ENCODE measurements around the gene ITPR3. TPM values are rescaled to one million over a fixed set of nuclear protein-coding genes. Genes with fewer than 3 reads are reported as not detected.
"Not testable (repeated sequence)": the region's sequence is repeated elsewhere in the genome, so short reads cannot be mapped to it uniquely, and the experiment has no call there.

The ITPR3 gene
- total RNA-seq, 2 donors from 2014 or later, result 57.0 to 59.7 TPM

- ATAC-seq (replicated peaks), result no peak
- Mint-ChIP-seq H3K4me3 (peak overlapping the region; percentile 81), H3K27me3 (no peaks in the 10 kb centered on the region), H3K36me3 (ENCODE audit: low read depth) (no peaks in the 10 kb centered on the region), H3K9me3 (no peaks in the 10 kb centered on the region), H3K4me1 (peaks cover 12% of the 10 kb centered on the region), H3K27ac (peak overlapping the region; percentile 90)
Measured at GRCh38 chr6:33586108-33586640, 34.9 kb upstream of the ITPR3 start.

GRCh38 chr6:33587529-33587928, 33.6 kb upstream of the ITPR3 start:
- Mint-ChIP-seq H3K4me3 (no peak overlapping the region), H3K36me3 (ENCODE audit: low read depth) (no peaks in the 10 kb centered on the region), H3K27me3 (no peaks in the 10 kb centered on the region), H3K4me1 (peaks cover 15% of the 10 kb centered on the region), H3K27ac (no peak overlapping the region), H3K9me3 (no peaks in the 10 kb centered on the region)
- no peak for ATAC-seq (replicated peaks)

- Mint-ChIP-seq H3K36me3 (ENCODE audit: low read depth) (no peaks in the 10 kb centered on the region), H3K4me1 (peaks cover 15% of the 10 kb centered on the region), H3K9me3 (no peaks in the 10 kb centered on the region), H3K4me3 (no peak overlapping the region), H3K27ac (no peak overlapping the region), H3K27me3 (no peaks in the 10 kb centered on the region)
- ATAC-seq (replicated peaks), result no peak
Measured at GRCh38 chr6:33588894-33589293, 32.2 kb upstream of the ITPR3 start.

GRCh38 chr6:33589392-33589730, 31.8 kb upstream of the ITPR3 start:
- no peak for ATAC-seq (replicated peaks)
- peak overlapping the region; percentile 76 for H3K27ac Mint-ChIP-seq
- no peaks in the 10 kb centered on the region for H3K27me3 Mint-ChIP-seq
- no peaks in the 10 kb centered on the region for H3K9me3 Mint-ChIP-seq
- no peak overlapping the region for H3K4me3 Mint-ChIP-seq
- peaks cover 15% of the 10 kb centered on the region for H3K4me1 Mint-ChIP-seq
- no peaks in the 10 kb centered on the region for H3K36me3 Mint-ChIP-seq (ENCODE audit: low read depth)

- ATAC-seq (replicated peaks), result peak; percentile 68
- H3K27ac Mint-ChIP-seq, result peak overlapping the region; percentile 76
Measured at GRCh38 chr6:33589731-33590530, 31.2 kb upstream of the ITPR3 start.

GRCh38 chr6:33590531-33591198, 30.5 kb upstream of the ITPR3 start:
- Mint-ChIP-seq H3K27ac (peak overlapping the region; percentile 76), H3K36me3 (ENCODE audit: low read depth) (no peaks in the 10 kb centered on the region), H3K4me3 (no peak overlapping the region), H3K9me3 (no peaks in the 10 kb centered on the region), H3K4me1 (peaks cover 15% of the 10 kb centered on the region), H3K27me3 (no peaks in the 10 kb centered on the region)
- no peak for ATAC-seq (replicated peaks)

More at GRCh38 chr6:33589731-33590530, 31.2 kb upstream of the ITPR3 start:
- H3K27me3 Mint-ChIP-seq, result no peaks in the 10 kb centered on the region
- no peaks in the 10 kb centered on the region for H3K9me3 Mint-ChIP-seq
- H3K4me3 Mint-ChIP-seq, result no peak overlapping the region
- H3K36me3 Mint-ChIP-seq (ENCODE audit: low read depth), result no peaks in the 10 kb centered on the region
- H3K4me1 Mint-ChIP-seq, result peaks cover 15% of the 10 kb centered on the region

- H3K27ac Mint-ChIP-seq, result peak overlapping the region; percentile 76
- no peaks in the 10 kb centered on the region for H3K9me3 Mint-ChIP-seq
- no peaks in the 10 kb centered on the region for H3K27me3 Mint-ChIP-seq
- H3K36me3 Mint-ChIP-seq (ENCODE audit: low read depth), result no peaks in the 10 kb centered on the region
- ATAC-seq (replicated peaks), result no peak
- H3K4me1 Mint-ChIP-seq, result peaks cover 15% of the 10 kb centered on the region
- peak overlapping the region; percentile 77 for H3K4me3 Mint-ChIP-seq
Measured at GRCh38 chr6:33591424-33592032, 29.6 kb upstream of the ITPR3 start.

- Mint-ChIP-seq H3K4me3 (peak overlapping the region; percentile 77), H3K36me3 (ENCODE audit: low read depth) (no peaks in the 10 kb centered on the region), H3K9me3 (no peaks in the 10 kb centered on the region), H3K4me1 (peaks cover 11% of the 10 kb centered on the region), H3K27me3 (no peaks in the 10 kb centered on the region), H3K27ac (no peak overlapping the region)
- ATAC-seq (replicated peaks), result no peak
Measured at GRCh38 chr6:33592280-33592594, 28.9 kb upstream of the ITPR3 start.

GRCh38 chr6:33592595-33593413, 28.3 kb upstream of the ITPR3 start:
- peak; percentile 62 for ATAC-seq (replicated peaks)
- Mint-ChIP-seq H3K9me3 (no peaks in the 10 kb centered on the region), H3K27me3 (no peaks in the 10 kb centered on the region), H3K36me3 (ENCODE audit: low read depth) (no peaks in the 10 kb centered on the region), H3K4me3 (peak overlapping the region; percentile 77), H3K4me1 (peaks cover 11% of the 10 kb centered on the region), H3K27ac (peak overlapping the region; percentile 69)

- peaks cover 11% of the 10 kb centered on the region for H3K4me1 Mint-ChIP-seq
- no peak for ATAC-seq (replicated peaks)
- no peaks in the 10 kb centered on the region for H3K36me3 Mint-ChIP-seq (ENCODE audit: low read depth)
- no peaks in the 10 kb centered on the region for H3K27me3 Mint-ChIP-seq
- H3K4me3 Mint-ChIP-seq, result peak overlapping the region; percentile 77
- no peaks in the 10 kb centered on the region for H3K9me3 Mint-ChIP-seq
- H3K27ac Mint-ChIP-seq, result peak overlapping the region; percentile 69
Measured at GRCh38 chr6:33593414-33593727, 27.8 kb upstream of the ITPR3 start.

- Mint-ChIP-seq H3K9me3 (no peaks in the 10 kb centered on the region), H3K36me3 (ENCODE audit: low read depth) (no peaks in the 10 kb centered on the region), H3K27ac (no peak overlapping the region), H3K4me1 (peaks cover 11% of the 10 kb centered on the region), H3K4me3 (peak overlapping the region; percentile 32), H3K27me3 (no peaks in the 10 kb centered on the region)
- no peak for ATAC-seq (replicated peaks)
Measured at GRCh38 chr6:33595001-33595846, 25.9 kb upstream of the ITPR3 start.

- not testable (repeated sequence) for H3K4me1 Mint-ChIP-seq; H3K27me3 Mint-ChIP-seq; H3K9me3 Mint-ChIP-seq; H3K36me3 Mint-ChIP-seq (ENCODE audit: low read depth)
- peak; percentile 69 for ATAC-seq (replicated peaks)
- Mint-ChIP-seq H3K4me3 (peak overlapping the region; percentile 4), H3K27ac (peak overlapping the region; percentile 58)
Measured at GRCh38 chr6:33596894-33597293, 24.2 kb upstream of the ITPR3 start.

- Mint-ChIP-seq H3K4me1 (peaks cover 5% of the 10 kb centered on the region), H3K27me3 (no peaks in the 10 kb centered on the region), H3K9me3 (no peaks in the 10 kb centered on the region)
Measured at GRCh38 chr6:33597551-33598322, 23.4 kb upstream of the ITPR3 start.

More at GRCh38 chr6:33597551-33598322, 23.4 kb upstream of the ITPR3 start:
- peak overlapping the region; percentile 58 for H3K27ac Mint-ChIP-seq
- no peaks in the 10 kb centered on the region for H3K36me3 Mint-ChIP-seq (ENCODE audit: low read depth)
- no peak overlapping the region for H3K4me3 Mint-ChIP-seq
- ATAC-seq (replicated peaks), result no peak
